Cardiac muscle cell (in vitro differentiated cells and primary cell): Measurements from ENCODE around the gene TASL. TPM values are rescaled to one million over a fixed set of nuclear protein-coding genes. Genes with fewer than 3 reads are reported as not detected.
A peak's percentile ranks its signal among the peaks of the same experiment; 100 is the strongest.

Experiments
- DNase-seq, 2 donors: peaks; one replicate each; pipeline versions ENCODE4 v3.0.0 to v3.0.0-alpha.2; 2010 to 2017; ENCODE audit warnings: low read depth in 1 of 2, low spot score in 1 of 2
- H3K27ac ChIP-seq: fragments of 200-600 bp; sonication (generic); 2 replicates; pipeline ENCODE4 v1.5.1; 2016
- H3K27me3 ChIP-seq: fragments of 200-600 bp; sonication (generic); 2 replicates; pipeline ENCODE4 v1.6.0; 2016; ENCODE audit warnings: control low read depth
- H3K36me3 ChIP-seq: fragments of 200-600 bp; sonication (generic); 2 replicates; pipeline ENCODE4 v1.5.1; 2016; ENCODE audit warnings: control low read depth
- H3K4me1 ChIP-seq: fragments of 200-600 bp; sonication (generic); 2 replicates; pipeline ENCODE4 v1.8.1; 2017; ENCODE audit warnings: low read depth, mild to moderate bottlenecking, mixed run types
- H3K4me3 ChIP-seq: fragments of 200-600 bp; sonication (generic); 2 replicates; pipeline ENCODE4 v1.5.1; 2016; ENCODE audit warnings: mild to moderate bottlenecking
- H3K9me3 ChIP-seq: fragments of 200-600 bp; sonication (generic); 2 replicates; pipeline ENCODE4 v1.5.1; 2017; ENCODE audit warnings: low read depth, mild to moderate bottlenecking, control low read depth
- CTCF ChIP-seq: IDR thresholded peaks from 2 replicates; pipeline ENCODE4 v1.5.1; 2012; ENCODE audit warnings: low read depth, mild to moderate bottlenecking, low read length
- polyA plus RNA-seq: library from polyadenylated mRNA; unstranded; fragments of >200 nt; fragmentation: Nextera tagmentation; extraction: Ambion mirVana; gene quantifications from 2 replicates; pipeline ENCODE4 v1.2.1, GENCODE V29; 2016
- total RNA-seq: library from RNA; depleted of rRNA; stranded (reverse); fragments of >200 nt; gene quantifications from 2 replicates; pipeline ENCODE4 v1.2.3, GENCODE V29; 2016

TASL gene
- total RNA-seq (not detected in 2 replicates), polyA plus RNA-seq (not detected in 2 replicates)

GRCh38 chrX:30577362-30577991 is at the start of gene TASL:
Gene TASL, minus strand, starts transcription at chrX:30577766. Its CDS starts 17,411 bp downstream, at chrX:30560355.
- no peaks in the 10 kb centered on the region for H3K9me3 ChIP-seq
- H3K4me1 ChIP-seq = no peaks in the 10 kb centered on the region
- no peak for DNase-seq
- TF ChIP-seq CTCF = no peak
- H3K27ac ChIP-seq = no peak within 1 kb of the TSS
- H3K4me3 ChIP-seq = no peak within 1 kb of the TSS
- no peaks in the 10 kb centered on the region for H3K27me3 ChIP-seq
- H3K36me3 ChIP-seq = no peaks in the 10 kb centered on the region

GRCh38 chrX:30626402-30626801 is 48.8 kb upstream of the TASL start:
- Histone ChIP-seq H3K4me1 (no peaks in the 10 kb centered on the region), H3K9me3 (no peaks in the 10 kb centered on the region), H3K27ac (no peak overlapping the region), H3K4me3 (no peak overlapping the region), H3K27me3 (no peaks in the 10 kb centered on the region), H3K36me3 (no peaks in the 10 kb centered on the region)
- no peak for DNase-seq
- TF ChIP-seq CTCF = no peak

- no peak for TF ChIP-seq CTCF
- no peak overlapping the region for H3K4me3 ChIP-seq
- no peak for DNase-seq
- H3K4me1 ChIP-seq = no peaks in the 10 kb centered on the region
- H3K9me3 ChIP-seq = no peaks in the 10 kb centered on the region
- H3K36me3 ChIP-seq = no peaks in the 10 kb centered on the region
- no peak overlapping the region for H3K27ac ChIP-seq
- H3K27me3 ChIP-seq = no peaks in the 10 kb centered on the region
These were observed 44.8 kb upstream of the TASL start for GRCh38 chrX:30622361-30622760.

- no peak for TF ChIP-seq CTCF
- Histone ChIP-seq H3K36me3 (no peaks in the 10 kb centered on the region), H3K9me3 (no peaks in the 10 kb centered on the region), H3K4me3 (no peak overlapping the region), H3K4me1 (no peaks in the 10 kb centered on the region), H3K27me3 (no peaks in the 10 kb centered on the region), H3K27ac (no peak overlapping the region)
- DNase-seq = peak in 1 of 2 donors; percentile 83
These were observed 43.5 kb upstream of the TASL start for GRCh38 chrX:30620980-30621618.

GRCh38 chrX:30620125-30620524 is 42.6 kb upstream of the TASL start:
- H3K27me3 ChIP-seq = no peaks in the 10 kb centered on the region
- H3K36me3 ChIP-seq = no peaks in the 10 kb centered on the region
- no peaks in the 10 kb centered on the region for H3K9me3 ChIP-seq
- no peaks in the 10 kb centered on the region for H3K4me1 ChIP-seq
- no peak for DNase-seq
- no peak overlapping the region for H3K4me3 ChIP-seq
- no peak for TF ChIP-seq CTCF
- no peak overlapping the region for H3K27ac ChIP-seq
